Lower leg skin (tissue), 3 donors: Measurements from ENCODE around the gene ENOPH1.

Experiments
- CTCF ChIP-seq, 3 donors: fragments of 450-650 bp; IDR thresholded peaks; one replicate each; pipeline ENCODE4 v1.5.1; 2016; ENCODE audit warnings: antibody characterized with exemption in 3 of 3, mild to moderate bottlenecking in 3 of 3, moderate library complexity in 2 of 3
- POLR2A ChIP-seq, 2 donors: fragments of 450-650 bp; IDR thresholded peaks; one replicate each; pipeline ENCODE4 v1.6.1; 2016 to 2017; ENCODE audit warnings: antibody characterized with exemption in 2 of 2, mild to moderate bottlenecking in 1 of 2, moderate library complexity in 1 of 2

DNA sequence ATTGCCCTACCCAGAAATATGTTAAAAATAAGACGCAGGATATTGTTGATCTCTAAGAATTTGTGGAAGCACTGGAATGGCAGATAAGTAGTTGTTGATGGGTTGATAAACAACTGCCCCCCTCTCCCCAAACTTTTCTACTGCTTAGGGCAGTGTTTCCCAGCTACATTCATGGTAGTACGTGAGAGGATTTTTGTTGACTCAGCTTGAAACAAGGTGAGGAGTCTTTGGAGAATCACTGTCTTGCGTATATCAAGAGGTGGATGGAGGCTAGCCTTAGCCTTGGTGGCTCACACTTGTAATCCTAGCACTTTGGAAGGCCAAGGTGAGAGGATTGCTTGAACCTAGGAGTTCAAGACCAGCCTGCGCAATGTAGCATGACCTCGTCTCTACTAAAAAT lies 5.7 kb downstream of the ENOPH1 start:
- TF ChIP-seq POLR2A (IDR thresholded peaks at IDR 0.05) (no peak), CTCF (IDR thresholded peaks at IDR 0.05) (no peak)
